GM19324 (cell line): ENCODE measurements around the gene AAMP.

ENCODE experiments used
- ATAC-seq: cut with Tn5 transposase; IDR thresholded peaks from one replicate; pipeline ENCODE4 v1.9.1; 2021; ENCODE audit warnings: mild to moderate bottlenecking, moderate library complexity; ENCODE audit not compliant: unreplicated experiment, low FRiP score

AAMP gene

GRCh38 chr2:218261423-218262236 is 8.3 kb downstream of the AAMP start:
- no peak for ATAC-seq

GRCh38 chr2:218260742-218261422 is 9.1 kb downstream of the AAMP start, which contains the start of gene GPBAR1:
TSS of gene GPBAR1 (plus strand) at chr2:218261015. CDS start at chr2:218262725, 1,710 bp downstream.
- ATAC-seq, result no peak

GRCh38 chr2:218260166-218260565 is 9.8 kb downstream of the AAMP start:
- no peak for ATAC-seq

- no peak for ATAC-seq
Measured at GRCh38 chr2:218259099-218259961, 10.6 kb downstream of the AAMP start.

- ATAC-seq, result peak; percentile 47
Measured at GRCh38 chr2:218257390-218257981, 12.5 kb downstream of the AAMP start.

DNA sequence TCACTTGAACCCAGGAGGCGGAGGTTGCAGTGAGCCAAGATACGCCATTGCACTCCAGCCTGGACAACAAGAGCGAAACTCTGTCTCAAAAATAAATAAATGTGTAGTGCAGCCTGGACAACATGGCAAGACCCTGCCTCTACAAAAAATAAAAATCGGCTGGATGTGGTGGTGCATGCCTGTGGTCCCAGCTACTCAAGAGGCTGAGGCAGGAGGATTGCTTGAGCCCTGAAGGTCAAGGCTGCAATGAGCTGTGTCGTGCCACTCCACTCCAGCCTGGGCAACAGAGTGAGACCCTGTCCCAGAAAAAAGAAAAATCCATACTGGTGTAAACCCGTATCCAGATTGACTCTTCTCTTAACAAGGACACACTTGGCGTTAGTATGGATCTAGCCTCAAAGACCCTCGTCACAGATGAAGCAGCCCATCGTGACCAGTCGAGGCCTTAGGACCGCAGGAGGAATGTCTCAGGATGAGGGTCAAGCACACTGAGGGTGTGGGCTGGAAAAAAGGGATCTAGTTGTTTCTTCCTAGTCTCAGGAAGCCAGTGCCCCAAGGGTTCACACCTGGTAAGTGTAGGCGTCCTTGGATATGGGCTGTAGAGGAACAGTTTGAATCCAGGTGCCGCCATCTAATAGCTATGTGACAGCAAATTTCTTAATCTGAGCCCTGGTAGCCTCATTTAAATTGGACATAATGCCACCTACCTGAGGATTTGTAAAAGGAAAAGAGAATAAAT is 13.2 kb downstream of the AAMP start:
- no peak for ATAC-seq

GRCh38 chr2:218255446-218255845 is 14.5 kb downstream of the AAMP start:
- no peak for ATAC-seq

DNA sequence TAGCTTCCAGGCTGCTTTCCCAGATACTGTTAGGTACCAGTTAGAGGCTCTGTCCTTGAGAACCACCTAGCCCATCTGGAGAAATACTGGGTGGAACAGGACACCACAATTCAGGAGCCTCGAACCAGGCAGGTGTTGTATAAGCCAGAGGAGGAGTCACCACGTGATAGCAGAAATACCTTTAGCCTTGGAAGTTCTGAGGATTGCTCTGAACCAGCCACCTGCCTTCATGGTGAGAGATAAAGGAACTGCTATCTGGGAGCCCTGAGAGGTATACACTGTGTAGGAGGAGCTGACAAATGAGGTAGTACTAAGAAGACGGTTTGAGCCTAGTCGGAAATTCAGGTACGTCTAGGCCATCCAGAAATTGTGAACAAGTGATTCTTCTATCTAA is 16.7 kb downstream of the AAMP start:
- no peak for ATAC-seq

DNA sequence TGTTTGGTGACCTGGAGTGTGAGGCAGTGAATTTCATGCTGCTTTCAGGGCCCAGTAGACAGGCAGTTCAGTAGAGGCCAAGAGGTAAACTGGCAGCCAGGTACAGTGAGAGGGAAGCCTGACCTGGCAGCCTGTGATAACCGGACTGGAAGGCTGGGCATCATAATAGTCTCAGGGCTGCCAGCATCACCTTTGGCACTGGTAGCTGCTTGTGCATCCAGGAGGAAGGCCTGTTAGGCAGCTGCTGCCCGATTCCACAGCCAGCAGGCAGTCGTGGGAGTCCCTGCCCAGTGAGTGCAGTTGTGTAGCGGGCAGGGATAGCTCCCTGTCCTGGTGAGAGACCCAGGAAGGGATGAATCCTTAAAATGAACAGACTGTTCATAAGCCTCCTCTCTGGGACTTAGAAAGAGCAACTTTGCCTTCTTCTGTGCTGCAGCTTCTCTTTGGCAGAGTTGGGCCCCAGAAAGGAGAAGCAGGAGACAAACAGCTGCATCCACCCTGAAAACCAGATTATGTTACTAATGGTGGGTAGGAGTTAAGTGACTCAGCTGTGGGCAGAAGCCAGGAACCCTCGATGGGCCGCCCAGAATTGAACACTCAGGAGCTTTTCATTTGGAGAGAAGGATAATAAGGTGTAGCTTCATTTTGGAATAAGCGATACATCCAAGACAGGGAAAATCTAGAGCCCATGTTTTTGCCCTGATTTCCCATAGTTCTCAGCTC is 17.3 kb downstream of the AAMP start:
- ATAC-seq, result no peak

DNA sequence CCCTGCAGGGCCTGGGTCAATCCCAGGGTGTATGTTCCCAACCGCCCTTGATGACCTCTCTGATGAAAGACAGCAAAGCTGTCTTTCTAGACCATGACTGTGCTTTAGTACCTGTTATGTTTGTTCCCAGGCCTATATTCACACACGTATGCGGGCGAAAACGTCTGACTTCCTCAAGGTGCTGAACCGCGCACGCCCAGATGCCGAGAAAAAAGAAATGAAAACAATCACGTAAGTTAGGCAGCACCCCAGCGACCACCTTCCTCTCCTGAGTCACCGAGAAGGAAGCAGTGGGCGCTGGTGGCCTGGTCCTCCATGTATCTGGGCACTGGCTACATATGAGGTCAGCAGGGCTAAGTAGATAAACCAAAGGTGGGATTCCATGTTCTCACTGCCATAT is 20.2 kb downstream of the AAMP start:
- no peak for ATAC-seq

DNA sequence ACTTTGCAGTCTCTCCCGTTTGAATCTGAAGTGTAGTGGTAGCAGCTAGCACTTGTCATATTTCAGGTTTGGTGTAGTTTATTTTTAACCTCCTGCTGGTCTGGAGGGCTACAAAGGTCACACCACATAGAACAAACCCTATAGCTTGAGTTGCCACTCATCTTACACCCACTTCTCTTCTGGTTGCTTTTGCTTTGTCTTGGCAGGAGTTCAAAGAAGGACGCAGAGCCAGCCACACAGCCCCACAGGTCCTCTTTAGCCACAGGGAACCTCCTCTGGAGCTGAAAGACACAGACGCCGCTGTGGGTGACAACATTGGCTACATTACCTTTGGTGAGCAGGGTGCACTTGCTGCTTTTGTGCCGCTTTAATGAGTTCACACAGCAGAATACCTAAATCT is 24.7 kb downstream of the AAMP start:
- ATAC-seq, result no peak

DNA sequence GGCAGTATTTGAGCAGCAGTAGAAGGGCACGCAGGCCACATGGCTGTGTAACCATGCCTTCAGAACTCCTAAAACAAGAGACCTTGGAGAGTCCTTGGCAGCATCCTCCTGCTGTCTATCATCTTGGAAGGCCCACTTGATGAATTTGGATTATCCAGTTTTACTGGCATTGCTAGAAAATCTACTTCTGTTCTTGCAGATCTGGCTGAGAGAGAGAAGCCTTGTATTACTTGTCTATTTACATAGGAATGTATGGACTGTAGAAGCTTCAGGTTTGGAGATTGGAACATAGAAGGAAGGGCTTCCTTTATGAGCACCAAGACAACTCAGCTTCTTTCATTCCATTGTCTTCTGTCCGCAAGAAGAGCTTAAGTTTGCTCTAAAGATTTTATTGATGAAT is 25.3 kb downstream of the AAMP start:
- ATAC-seq, result no peak

DNA sequence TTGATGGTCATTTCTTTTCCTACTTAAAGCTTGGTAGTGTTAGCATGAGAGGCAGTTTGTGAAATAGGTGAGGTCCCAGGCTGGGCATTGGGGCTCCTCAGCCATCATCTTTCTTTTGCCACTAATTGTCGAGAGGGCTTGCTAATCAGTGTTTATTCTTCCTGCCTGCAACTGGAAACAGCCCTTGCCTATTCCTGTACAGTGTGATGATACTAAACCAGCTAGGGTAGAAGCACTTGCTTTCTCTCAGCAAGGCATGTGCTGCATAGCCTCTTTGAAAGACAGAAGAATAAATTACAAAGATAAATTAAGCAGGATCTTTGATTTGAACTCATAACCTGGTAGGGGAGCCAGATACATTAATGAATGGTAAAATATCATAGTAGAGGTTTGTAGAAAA is 25.7 kb downstream of the AAMP start:
- ATAC-seq, result no peak

DNA sequence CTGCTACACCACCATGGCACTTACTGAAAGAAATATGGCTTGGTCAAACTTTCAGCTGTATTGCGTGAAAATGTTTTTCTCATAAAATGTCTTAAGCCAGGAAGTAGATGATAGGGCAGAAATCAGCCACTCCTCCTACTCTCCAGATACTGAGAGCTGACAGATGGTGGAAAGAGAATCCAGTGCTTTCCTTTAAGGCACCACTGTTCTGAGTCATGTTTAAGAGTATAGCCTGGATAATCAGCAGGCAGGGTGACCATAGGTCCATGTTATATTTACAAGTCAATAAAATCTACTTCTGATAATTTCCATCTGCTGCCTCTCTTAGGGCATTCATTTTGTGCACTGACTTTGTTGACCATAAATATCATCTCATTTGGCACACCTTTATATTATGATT is 31.1 kb downstream of the AAMP start:
- ATAC-seq, result no peak

GRCh38 chr2:218236829-218237228 is 33.1 kb downstream of the AAMP start:
- no peak for ATAC-seq

DNA sequence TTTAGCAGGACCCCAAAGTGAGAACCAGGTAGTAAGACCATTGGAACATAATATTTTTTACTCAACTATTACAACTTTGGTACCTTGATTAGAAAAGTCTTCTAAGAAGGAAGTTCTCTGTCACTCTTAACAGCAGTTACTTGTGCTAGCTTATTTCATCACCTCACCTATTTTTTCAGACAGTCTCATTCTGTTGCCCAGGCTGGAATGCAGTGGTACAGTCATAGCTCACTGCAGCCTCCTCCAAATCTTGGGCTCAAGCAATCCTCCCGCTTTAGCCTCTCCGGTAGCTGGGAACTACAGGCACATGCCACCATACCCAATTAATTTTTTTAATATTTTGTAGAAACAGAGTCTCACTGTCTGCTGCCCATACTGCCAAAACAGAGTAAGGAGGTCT is 34.9 kb downstream of the AAMP start:
- ATAC-seq, result no peak

DNA sequence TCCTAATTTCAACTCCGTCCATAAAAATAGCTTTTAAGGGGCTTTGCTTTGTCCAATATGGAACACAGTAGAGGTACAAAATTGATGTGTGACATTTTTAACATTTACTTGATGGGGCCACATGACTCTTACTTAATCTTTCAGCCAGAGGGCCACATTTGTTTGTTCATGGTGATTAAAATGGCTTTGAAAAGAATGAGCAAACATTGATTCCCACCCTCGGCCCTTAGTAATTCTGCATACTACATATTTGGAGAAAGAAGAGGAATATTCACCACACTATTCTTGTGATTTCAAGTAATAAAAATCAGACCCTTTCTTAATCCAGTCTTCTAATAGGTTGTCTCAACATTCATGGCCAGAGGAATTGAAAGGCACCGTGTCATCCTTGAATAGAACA is 35.4 kb downstream of the AAMP start:
- no peak for ATAC-seq

DNA sequence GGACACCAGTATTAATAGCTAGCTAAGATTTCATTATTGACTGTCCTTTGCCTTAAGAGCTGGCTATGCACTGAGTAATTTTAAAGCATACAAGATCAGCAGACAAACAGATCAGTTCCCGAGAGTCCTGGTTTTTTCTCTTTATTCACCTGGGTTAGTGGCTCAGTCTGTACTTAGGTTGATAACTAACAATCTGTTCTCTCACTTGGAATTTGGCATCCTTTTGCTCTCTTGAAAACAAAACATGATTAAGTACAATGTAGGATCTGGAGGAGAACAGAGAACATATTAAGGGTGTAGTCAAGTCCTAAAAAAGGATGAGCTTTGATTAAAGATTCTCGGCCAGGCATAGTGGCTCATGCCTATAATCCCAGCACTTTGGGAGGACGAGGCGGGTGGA is 36.4 kb downstream of the AAMP start:
- no peak for ATAC-seq

DNA sequence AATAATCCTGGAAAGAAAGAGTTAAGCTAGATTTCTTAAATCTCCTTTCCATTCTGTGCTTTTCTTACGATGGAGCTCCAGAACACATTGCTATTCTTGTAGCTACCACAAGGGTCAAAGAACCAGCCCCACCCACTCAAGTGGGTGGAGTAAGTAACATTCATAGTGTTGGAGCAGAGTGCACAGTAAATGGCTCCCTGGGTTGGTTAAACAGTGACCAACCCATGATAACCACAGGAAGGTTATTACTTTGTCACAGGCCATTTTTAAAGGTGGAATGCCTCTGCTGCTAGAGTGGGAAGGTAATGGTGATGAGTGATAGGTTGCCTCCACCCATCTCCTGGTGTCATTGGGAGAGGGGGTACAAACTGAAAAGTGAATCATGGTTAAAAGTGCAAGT is 39.1 kb downstream of the AAMP start:
- ATAC-seq, result no peak
